Mononuclear cell (primary cell): ENCODE results near the gene NSUN4. TPM values are rescaled to one million over a fixed set of nuclear protein-coding genes. Genes with fewer than 3 reads are reported as not detected.
"Not testable (repeated sequence)": the region's sequence is repeated elsewhere in the genome, so short reads cannot be mapped to it uniquely, and the experiment has no call there.

Experiments
- H3K27me3 ChIP-seq: 2 replicates; pipeline ENCODE4 v1.6.0; 2011; ENCODE audit warnings: low read length, control low read depth; ENCODE audit not compliant: insufficient read depth
- H3K4me1 ChIP-seq: 2 replicates; pipeline ENCODE4 v1.5.1; 2011; ENCODE audit warnings: mild to moderate bottlenecking, low read length, control low read depth; ENCODE audit not compliant: insufficient read depth
- H3K4me3 ChIP-seq: 2 replicates; pipeline ENCODE4 v1.5.1; 2011; ENCODE audit warnings: mild to moderate bottlenecking, low read length, moderate library complexity
- H3K9me3 ChIP-seq: 2 replicates; pipeline ENCODE4 v1.5.1; 2011; ENCODE audit warnings: low read depth, mild to moderate bottlenecking, control low read depth, low read length
- total RNA-seq: library from RNA; depleted of rRNA; stranded (reverse); fragments of >200 nt; gene quantifications from one replicate; pipeline ENCODE4 v1.2.3, GENCODE V29; 2012

NSUN4 gene
- total RNA-seq, 1 donor = 10.8 TPM

DNA sequence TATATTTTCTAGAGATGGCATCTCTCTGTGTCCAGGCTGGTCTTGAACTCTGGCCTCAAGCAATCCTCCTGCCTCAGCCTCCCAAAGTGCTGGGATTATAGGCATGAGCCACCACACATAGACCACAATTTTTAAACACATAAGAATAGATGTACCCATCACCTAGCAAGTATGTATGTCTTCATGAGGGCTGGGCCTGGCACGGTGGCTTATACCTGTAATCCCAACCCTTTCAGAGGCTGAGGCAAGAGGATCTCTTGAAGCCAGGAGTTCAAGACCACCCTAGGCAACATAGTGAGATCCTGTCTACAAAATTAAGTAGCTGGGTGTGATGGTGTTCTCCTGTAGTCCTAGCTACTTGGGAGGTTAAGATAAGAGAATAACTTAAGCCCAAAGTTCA, 23.3 kb upstream of the NSUN4 start:
- Histone ChIP-seq H3K9me3 (no peaks in the 10 kb centered on the region), H3K27me3 (no peaks in the 10 kb centered on the region), H3K4me1 (no peaks in the 10 kb centered on the region), H3K4me3 (no peak overlapping the region)

DNA sequence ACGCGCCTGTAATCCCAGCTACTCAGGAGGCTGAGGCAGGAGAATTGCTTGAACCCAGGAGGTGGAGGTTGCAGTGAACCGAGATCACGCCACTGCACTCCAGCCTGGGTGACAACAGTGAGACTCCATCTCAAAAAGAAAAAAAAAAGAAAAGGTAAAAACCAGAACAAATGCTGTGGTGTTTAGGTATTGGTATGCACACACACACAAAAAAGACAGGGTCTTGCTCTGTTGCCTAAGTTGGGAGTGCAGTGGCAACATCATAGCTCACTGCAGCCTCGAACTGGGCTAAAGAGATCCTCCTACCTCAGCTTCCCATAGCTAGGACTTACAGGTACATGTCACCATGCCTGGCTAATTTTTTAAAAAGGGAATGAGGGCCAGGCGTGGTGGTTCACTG, 21.3 kb upstream of the NSUN4 start:
- H3K9me3 ChIP-seq = not testable (repeated sequence)

GRCh38 chr1:46319960-46320914, 20.4 kb upstream of the NSUN4 start:
- H3K9me3 ChIP-seq, H3K4me3 ChIP-seq, H3K27me3 ChIP-seq, H3K4me1 ChIP-seq: not testable (repeated sequence)

More for the DNA sequence above, 21.3 kb upstream of the NSUN4 start:
- not testable (repeated sequence) for H3K27me3 ChIP-seq, H3K4me1 ChIP-seq, H3K4me3 ChIP-seq

- H3K9me3 ChIP-seq, H3K27me3 ChIP-seq, H3K4me3 ChIP-seq, H3K4me1 ChIP-seq: not testable (repeated sequence)
Observed at GRCh38 chr1:46322191-46322590, 18.4 kb upstream of the NSUN4 start.

DNA sequence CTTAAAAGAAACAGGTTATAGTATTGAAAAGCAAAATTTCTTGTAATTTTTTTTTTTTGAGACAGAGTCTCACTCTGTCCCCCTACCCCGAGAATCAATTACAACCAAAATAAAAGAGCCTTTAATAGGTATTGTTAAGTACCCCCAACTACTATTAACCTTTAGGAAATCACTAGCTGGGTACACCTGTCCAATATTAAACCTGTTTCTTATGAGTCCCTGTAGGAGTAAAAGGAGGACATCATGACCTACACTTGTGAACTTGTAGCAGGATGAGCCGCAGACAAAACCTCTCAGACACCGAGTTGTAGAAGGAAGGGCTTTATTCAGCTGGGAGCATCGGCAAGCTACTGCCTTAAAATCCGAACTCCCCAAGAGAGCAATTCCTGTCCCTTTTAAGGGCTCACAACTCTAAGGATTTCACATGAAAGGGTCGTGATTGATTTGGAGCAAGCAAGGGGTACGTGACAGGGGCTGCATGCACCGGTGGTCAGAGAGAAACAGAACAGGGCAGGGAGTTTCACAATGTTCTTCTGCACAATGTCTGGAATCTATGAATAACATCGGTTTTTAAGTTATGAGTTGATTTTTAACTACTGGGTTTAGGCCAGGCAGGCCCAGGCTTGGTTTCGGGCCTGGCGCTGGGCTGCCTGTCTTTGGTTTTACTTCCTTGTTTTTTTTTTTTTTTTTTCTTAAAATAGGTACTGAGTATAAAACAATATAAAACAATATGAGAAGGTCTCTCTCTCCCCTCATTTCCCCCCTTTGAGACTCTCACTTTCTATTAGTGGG, 15.1 kb upstream of the NSUN4 start:
- H3K4me3 ChIP-seq, H3K9me3 ChIP-seq, H3K4me1 ChIP-seq, H3K27me3 ChIP-seq: not testable (repeated sequence)

DNA sequence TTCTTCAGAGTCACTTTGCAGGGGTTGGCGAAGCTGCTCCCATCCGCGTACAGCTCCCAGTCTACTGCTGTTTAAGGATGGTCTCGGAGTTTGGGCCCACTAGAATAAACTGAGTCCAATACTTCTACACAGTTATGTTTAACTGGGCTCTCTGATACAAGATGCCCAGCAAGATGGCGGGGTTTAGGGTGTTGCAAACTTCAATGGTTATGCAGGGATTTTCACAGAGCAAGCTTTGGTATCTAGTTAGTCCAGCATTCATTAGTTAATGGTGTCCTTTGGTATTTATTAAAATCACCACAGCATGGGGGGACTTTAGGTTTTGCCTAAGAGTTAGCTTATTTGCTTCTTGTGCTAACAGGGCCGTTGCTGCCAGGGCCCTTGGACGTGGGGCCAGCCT, 12.4 kb upstream of the NSUN4 start:
- not testable (repeated sequence) for H3K4me3 ChIP-seq, H3K27me3 ChIP-seq, H3K9me3 ChIP-seq, H3K4me1 ChIP-seq

- H3K4me1 ChIP-seq, H3K27me3 ChIP-seq, H3K9me3 ChIP-seq, H3K4me3 ChIP-seq: not testable (repeated sequence)
Observed at GRCh38 chr1:46329807-46330206, 10.8 kb upstream of the NSUN4 start.

DNA sequence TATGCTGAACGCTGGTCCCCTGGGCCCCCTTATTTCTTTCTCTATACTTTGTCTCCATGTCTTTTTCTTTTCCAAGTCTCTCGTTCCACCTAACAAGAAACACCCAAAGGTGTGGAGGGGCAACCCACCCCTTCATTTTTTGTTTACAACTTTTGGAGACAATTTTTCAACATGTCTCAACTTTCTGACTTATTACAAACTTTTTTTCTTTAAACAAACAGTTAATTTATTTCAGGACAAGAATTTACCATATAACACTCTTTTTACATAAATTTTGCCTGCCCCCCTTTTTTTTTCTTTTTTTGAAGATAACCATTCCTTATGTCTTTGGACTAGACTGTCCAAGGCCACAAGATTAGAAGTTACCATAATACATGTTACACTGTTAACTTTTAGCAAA, 10.2 kb upstream of the NSUN4 start:
- H3K27me3 ChIP-seq, H3K9me3 ChIP-seq, H3K4me1 ChIP-seq, H3K4me3 ChIP-seq: not testable (repeated sequence)

- not testable (repeated sequence) for H3K4me1 ChIP-seq, H3K27me3 ChIP-seq
Observed at GRCh38 chr1:46331786-46332540, 8.6 kb upstream of the NSUN4 start.

GRCh38 chr1:46333300-46334029, 7.1 kb upstream of the NSUN4 start:
- no peaks in the 10 kb centered on the region for H3K9me3 ChIP-seq
- no peaks in the 10 kb centered on the region for H3K4me1 ChIP-seq
- H3K4me3 ChIP-seq = no peak overlapping the region
- no peaks in the 10 kb centered on the region for H3K27me3 ChIP-seq

More at GRCh38 chr1:46331786-46332540, 8.6 kb upstream of the NSUN4 start:
- H3K4me3 ChIP-seq, H3K9me3 ChIP-seq: not testable (repeated sequence)

GRCh38 chr1:46334030-46334384, 6.6 kb upstream of the NSUN4 start:
- no peaks in the 10 kb centered on the region for H3K9me3 ChIP-seq
- H3K4me3 ChIP-seq = no peak overlapping the region
- no peaks in the 10 kb centered on the region for H3K4me1 ChIP-seq
- no peaks in the 10 kb centered on the region for H3K27me3 ChIP-seq

DNA sequence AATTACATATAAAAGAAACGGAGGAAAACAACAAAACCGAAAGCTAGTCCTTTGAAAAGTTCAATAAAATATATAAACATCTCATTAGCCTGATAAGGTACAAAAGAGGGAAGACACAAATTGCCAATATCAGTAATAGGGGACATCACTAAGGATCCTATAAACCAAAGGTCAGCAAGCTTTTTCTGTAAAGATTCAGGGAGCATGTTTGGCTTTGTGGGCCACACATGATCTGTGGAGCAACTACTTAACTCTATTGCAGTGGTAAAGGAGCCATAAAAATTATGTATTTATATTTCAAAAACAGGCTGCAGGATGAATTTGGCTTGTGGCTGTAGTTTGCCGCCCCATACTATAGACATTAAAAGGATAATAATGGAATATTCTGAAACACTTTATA, 5.5 kb upstream of the NSUN4 start:
- Histone ChIP-seq H3K4me3 (no peak overlapping the region), H3K4me1 (peaks cover 5% of the 10 kb centered on the region), H3K9me3 (no peaks in the 10 kb centered on the region), H3K27me3 (no peaks in the 10 kb centered on the region)

DNA sequence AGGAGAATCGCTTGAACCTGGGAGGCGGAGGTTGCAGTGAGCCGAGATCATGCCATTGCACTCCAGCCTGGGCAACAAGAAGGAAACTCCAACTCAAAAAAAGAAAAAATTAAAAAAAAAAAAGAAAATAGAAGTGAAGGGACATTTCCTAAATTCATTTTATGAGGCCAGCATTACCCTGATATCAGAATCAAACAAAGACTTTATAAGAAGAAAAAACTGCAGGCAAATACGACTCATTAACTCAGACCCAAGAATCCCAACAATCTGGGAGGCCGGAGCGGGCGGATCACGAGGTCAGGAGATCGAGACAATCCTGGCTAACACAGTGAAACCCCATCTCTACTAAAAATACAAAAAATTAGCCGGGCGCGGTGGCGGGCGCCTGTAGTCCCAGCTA, 3.2 kb upstream of the NSUN4 start:
- H3K9me3 ChIP-seq, H3K4me3 ChIP-seq, H3K27me3 ChIP-seq: not testable (repeated sequence)
- H3K4me1 ChIP-seq = peaks cover 15% of the 10 kb centered on the region

- H3K4me1 ChIP-seq = peaks cover 15% of the 10 kb centered on the region
- no peaks in the 10 kb centered on the region for H3K9me3 ChIP-seq
- no peaks in the 10 kb centered on the region for H3K27me3 ChIP-seq
- H3K4me3 ChIP-seq = peak overlapping the region; percentile 95
Observed at GRCh38 chr1:46341222-46342083, 846 bp downstream of the NSUN4 start.
